G401.6 (cell line): ENCODE measurements around the gene BEX4.

Experiments used
- FAIRE-seq: peaks from 2 replicates; lab custom pipeline; 2012; peaks lifted over from hg19 to GRCh38; lab: Jason Lieb, UNC

Gene BEX4

DNA sequence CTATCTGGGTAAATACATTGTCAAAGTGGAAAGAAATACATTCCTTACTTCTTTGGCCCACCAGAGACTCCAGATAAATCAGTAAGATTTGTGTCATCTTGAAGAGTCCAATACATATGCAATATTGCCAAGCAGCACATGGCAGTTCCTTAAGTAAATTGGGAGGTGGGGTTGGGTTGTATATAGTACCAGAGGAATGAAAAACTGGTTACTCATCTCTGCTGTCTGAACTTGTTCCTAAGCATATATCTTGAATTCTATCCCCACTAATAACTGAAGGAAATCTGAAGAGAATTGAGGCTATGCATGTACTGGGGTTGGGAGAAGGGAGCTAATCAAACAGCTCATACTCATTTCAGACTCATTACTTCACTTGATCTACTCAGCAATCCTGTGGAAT is 25.2 kb downstream of the BEX4 start:
- no peak for FAIRE-seq

DNA sequence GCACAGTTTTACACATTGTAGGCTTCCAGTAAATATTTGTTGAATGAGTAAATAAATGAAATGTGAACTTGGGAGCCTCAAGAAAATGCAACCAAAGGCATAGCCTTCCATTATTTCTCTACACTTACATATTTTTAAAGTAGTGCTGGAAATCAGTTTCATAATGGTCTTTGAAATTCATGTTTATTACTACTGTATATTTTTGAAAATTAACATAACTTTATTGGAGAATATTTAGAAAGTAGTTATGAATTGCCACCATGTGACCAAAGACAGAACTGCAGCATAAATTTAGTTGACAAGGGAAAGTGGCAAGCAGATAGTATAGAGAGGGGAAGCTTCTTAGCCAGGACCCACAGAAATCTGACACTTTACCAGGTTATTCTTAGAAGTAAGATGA is 33.6 kb downstream of the BEX4 start:
- FAIRE-seq: peak; percentile 93

DNA sequence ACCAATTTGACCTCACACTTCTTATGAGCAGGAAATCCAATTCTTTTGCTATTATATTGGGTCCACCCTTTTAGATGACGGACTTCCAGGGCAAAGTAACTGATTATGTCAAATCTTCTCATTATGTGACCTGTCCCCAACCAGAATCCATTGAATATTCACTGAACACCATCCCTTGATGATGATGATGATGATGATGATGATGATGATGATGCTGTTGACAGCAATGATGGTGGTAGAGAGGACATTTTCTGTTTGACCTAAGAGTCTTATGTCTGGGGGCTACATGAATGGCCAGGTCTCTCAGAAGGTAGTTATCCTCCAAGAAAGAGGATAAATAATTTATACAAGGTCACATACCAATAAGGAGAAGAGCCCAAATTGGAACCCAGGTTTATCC is 34.9 kb downstream of the BEX4 start:
- no peak for FAIRE-seq

DNA sequence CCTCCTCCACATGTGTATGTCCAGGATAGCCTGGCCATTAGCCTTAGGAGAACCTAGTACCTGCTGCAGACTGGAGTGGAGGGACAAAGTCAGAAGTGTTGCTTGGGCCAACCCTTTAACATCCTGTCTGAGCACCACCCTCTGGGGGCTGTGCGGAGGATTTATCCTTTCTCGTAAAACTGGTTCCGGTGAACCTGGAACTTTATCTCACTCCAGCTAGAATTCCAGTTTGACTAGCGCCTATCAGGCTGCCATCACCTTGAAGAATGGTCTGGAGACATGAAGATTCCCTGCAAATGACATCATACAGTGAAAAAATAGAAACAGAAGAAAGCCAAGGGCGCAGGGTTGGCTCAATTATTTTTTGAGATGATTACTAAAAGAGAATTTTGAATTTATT is 36.1 kb downstream of the BEX4 start:
- FAIRE-seq: no peak

DNA sequence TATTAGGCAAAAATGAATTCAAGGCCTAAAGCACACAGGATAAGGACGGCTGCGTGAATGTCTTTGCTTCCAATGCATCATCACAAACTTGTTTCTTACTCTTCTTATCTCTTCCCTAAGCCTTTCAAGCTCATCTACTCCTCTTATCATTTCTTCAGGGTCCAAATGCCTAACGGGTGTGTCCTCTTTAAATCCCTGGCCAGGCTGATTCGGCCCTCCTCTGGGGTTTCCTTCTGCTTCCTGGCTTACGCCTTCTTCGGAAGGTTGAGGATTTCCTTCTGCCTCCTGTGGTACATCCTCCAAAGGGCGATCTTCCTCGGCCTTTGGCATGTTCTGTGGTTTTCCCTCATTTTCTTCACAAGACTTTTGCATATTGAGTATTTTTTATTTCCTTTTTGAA is 38.7 kb downstream of the BEX4 start:
- FAIRE-seq: no peak

DNA sequence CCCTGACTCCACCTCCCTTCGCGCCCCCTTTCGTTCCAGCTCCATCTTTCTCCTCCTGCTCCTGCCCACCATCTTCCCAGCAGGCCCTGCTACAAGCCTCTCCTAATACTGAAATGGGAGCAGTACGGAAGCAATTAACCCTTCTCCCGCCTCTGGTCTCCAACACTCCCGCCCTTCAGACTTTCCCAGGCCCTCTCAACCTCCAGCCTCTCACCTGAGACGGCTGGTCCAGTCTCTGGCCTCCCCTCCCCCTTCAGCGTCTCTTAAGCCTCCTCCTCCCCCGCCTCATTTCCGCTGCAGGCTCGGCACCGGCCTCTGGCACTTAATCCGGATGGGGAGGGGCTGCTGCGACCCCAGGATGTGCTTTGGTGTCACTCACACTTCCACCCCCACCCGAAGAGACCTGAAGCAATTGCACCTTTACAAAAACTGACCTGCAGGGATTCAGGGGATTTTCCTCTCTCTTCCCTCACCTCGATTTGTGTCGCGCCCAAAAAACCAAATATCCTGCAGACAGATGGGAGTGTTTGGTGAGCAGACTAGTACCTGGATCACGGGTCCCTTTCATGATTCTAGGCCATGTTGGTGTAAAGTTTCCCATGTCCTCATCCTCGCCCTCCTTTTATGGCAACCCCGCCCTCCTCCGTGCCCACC is 39.4 kb downstream of the BEX4 start:
- peak; percentile 95 for FAIRE-seq

DNA sequence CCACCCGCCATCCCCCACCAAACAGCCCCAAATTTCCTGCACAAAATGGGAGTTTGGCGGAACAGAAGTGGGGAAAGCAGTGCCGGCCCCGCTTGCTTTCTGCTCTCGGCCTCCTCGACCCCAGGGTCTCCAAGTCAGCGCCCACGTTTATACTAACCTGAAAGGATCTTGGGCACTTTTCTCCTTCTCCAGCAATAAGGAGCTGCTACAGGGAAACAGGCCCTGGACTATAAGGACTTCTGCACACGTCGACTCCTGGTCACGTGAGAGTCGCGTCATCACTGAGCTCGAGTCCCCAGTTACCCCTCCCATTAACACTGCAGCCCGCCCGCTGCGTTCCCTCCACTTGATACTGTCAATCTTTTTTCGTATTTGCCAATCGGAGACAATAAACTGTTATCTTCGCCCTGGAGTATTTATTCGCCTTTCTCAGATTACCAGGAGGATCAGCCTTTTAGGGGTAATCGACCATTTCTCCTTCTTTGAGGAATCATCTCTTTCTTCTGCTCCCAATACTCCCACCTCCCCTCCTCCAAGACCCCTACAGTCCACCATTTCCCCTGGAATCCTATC is 40.1 kb downstream of the BEX4 start, which contains the start of gene TCEAL8:
Gene TCEAL8 (minus strand): TSS at position 235 of the 573 bp plus-strand sequence. CDS start 1,176 bp downstream, outside the sequence.
- peak; percentile 71 for FAIRE-seq

DNA sequence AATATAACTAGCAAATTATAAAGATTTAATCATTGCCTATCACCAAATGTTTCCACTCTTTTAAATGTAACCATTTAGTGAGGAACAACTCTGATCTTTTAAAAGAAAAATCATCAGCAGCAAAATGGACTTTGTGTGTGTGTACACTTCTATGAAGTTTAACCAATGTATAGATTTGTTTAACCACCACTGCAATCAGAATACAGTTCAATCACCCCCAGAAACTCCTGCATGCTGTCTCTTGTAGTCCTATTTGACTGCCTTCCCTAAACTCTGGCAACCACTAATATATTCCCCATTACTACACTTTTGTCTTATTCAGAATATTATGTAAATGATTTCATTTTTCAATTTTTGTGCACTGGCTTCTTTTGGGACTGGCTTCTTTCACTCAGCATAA is 41.7 kb downstream of the BEX4 start:
- no peak for FAIRE-seq

DNA sequence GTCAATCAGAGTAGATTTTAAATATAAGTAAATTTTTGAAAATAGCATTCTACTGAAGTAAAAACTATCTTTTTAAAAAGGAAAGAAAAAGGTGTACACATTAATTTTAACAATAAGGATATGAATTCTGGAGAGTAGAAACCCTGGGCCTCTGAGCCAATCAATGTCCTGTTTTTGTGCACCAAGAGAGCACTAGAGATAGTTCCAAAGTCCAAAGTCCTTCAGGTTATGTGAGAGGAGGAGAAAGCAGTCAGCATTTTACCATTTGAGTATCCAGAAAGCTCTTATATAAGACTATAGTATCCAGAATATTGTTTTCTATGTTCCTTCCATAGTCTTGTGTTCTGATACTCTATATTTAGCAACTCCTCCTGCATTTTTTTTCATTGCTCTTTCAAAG is 43.4 kb downstream of the BEX4 start:
- FAIRE-seq: no peak
